Nephron (organoid): Measurements from ENCODE around the gene KRT32.

ENCODE experiments used
- H3K27ac Mint-ChIP-seq, 3 experiments: 2 replicates each; pipeline ENCODE4 v1.8.0; 2020; ENCODE audit warnings: mixed read lengths in 3 of 3, mild to moderate bottlenecking in 2 of 3, moderate library complexity in 1 of 3
- H3K27me3 Mint-ChIP-seq: 2 replicates; pipeline ENCODE4 v1.8.0; 2021; ENCODE audit warnings: low read depth, mild to moderate bottlenecking, moderate library complexity, mixed read lengths
- H3K36me3 Mint-ChIP-seq: 2 replicates; pipeline ENCODE4 v1.8.0; 2020; ENCODE audit warnings: low read depth, mixed read lengths
- H3K4me1 Mint-ChIP-seq: 2 replicates; pipeline ENCODE4 v1.8.0; 2020; ENCODE audit warnings: mixed read lengths
- H3K4me3 Mint-ChIP-seq, 3 experiments: 2 replicates each; pipeline ENCODE4 v1.8.0; 2020; ENCODE audit warnings: mild to moderate bottlenecking in 3 of 3, mixed read lengths in 3 of 3, moderate library complexity in 2 of 3
- H3K9me3 Mint-ChIP-seq: 2 replicates; pipeline ENCODE4 v1.8.0; 2020; ENCODE audit warnings: mixed read lengths
- CTCF ChIP-seq, 3 experiments: fragments of 200-600 bp; sonication (generic); IDR thresholded peaks; one replicate each; pipeline ENCODE4 v1.5.0; 2021; ENCODE audit warnings: antibody characterized with exemption in 3 of 3; ENCODE audit not compliant: unreplicated experiment in 3 of 3

The KRT32 gene

DNA sequence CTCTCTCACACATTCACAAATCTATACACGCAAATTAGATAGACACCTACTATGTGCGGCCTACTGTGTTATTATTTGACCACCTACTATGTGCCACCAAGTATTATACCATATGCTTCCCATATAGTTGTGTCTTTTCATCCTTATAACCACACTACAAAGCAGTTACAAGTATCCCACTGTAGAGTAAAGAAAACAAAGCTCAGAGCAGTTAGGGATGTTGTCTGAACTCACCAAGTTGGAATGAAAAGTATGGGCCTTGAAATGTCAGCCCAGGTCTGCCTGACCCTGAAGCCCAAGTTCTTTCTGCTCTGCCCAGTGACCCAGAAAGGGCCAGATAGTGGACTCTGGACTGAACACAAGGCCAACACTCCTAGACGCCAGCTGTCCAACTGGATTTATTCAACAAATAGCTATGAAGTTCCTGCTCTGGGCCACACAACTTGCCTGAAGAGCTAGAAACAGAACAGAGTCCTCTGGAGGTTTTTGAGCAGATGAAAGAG is 51.3 kb downstream of the KRT32 start:
- Mint-ChIP-seq H3K27me3 (peaks cover 13% of the 10 kb centered on the region), H3K36me3 (no peaks in the 10 kb centered on the region), H3K4me1 (peaks cover 9% of the 10 kb centered on the region), H3K9me3 (no peaks in the 10 kb centered on the region), H3K4me3 (no peak overlapping the region), H3K27ac (peak overlapping the region in 1 of 3 experiments; percentile 81)
- TF ChIP-seq CTCF (IDR thresholded peaks at IDR 0.05; ENCODE audit: unreplicated experiment in 3 of 3), result no peak

- Mint-ChIP-seq H3K9me3 (no peaks in the 10 kb centered on the region), H3K4me3 (no peak overlapping the region), H3K27ac (peak overlapping the region in 1 of 3 experiments; percentile 36)
These were observed 51.8 kb downstream of the KRT32 start for GRCh38 chr17:41415411-41415810.

DNA sequence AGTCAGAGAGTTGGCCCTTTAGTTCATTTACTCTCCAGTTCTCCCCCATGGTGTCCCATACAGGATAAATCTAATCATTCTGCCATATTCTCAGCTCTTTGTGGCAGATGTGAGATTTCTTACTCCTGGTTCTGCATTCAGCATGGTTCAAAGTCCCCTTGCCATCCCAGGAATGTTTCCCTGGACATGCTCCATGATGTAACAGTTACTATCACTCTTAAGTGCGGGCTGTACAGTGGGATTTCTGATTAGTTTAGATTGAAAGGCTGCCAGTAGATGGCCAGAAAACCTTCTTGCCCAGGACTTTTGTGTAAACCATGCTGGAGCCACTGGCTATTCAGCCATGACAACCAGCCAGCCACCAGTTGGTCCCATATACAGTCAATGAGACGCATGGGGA is 53.2 kb downstream of the KRT32 start:
- no peak for TF ChIP-seq CTCF (IDR thresholded peaks at IDR 0.05; ENCODE audit: unreplicated experiment in 3 of 3)
- Mint-ChIP-seq H3K4me1 (peaks cover 9% of the 10 kb centered on the region), H3K4me3 (no peak overlapping the region), H3K9me3 (no peaks in the 10 kb centered on the region), H3K36me3 (no peaks in the 10 kb centered on the region), H3K27ac (no peak overlapping the region), H3K27me3 (peaks cover 3% of the 10 kb centered on the region)

More at GRCh38 chr17:41415411-41415810, 51.8 kb downstream of the KRT32 start:
- Mint-ChIP-seq H3K27me3 (peaks cover 9% of the 10 kb centered on the region), H3K36me3 (no peaks in the 10 kb centered on the region), H3K4me1 (peaks cover 9% of the 10 kb centered on the region)
- TF ChIP-seq CTCF (IDR thresholded peaks at IDR 0.05; ENCODE audit: unreplicated experiment in 3 of 3), result no peak

- H3K36me3 Mint-ChIP-seq, result no peaks in the 10 kb centered on the region
- H3K4me3 Mint-ChIP-seq, result no peak overlapping the region
- H3K27me3 Mint-ChIP-seq, result peaks cover 6% of the 10 kb centered on the region
- no peak overlapping the region for H3K27ac Mint-ChIP-seq
- no peak for TF ChIP-seq CTCF (IDR thresholded peaks at IDR 0.05; ENCODE audit: unreplicated experiment in 3 of 3)
- peaks cover 9% of the 10 kb centered on the region for H3K4me1 Mint-ChIP-seq
- no peaks in the 10 kb centered on the region for H3K9me3 Mint-ChIP-seq
These were observed 53.7 kb downstream of the KRT32 start for GRCh38 chr17:41413353-41413957.

GRCh38 chr17:41411072-41411840 is 55.9 kb downstream of the KRT32 start:
- no peak for TF ChIP-seq CTCF (IDR thresholded peaks at IDR 0.05; ENCODE audit: unreplicated experiment in 3 of 3)
- Mint-ChIP-seq H3K4me3 (no peak overlapping the region), H3K27ac (no peak overlapping the region), H3K4me1 (peaks cover 5% of the 10 kb centered on the region), H3K36me3 (no peaks in the 10 kb centered on the region), H3K27me3 (peaks cover 10% of the 10 kb centered on the region), H3K9me3 (no peaks in the 10 kb centered on the region)
